NCI-H2196 (cell line): ENCODE data around the gene SARDH.
"Not testable (repeated sequence)": the region's sequence is repeated elsewhere in the genome, so short reads cannot be mapped to it uniquely, and the experiment has no call there.

ENCODE experiments used
- DNase-seq: peaks from one replicate; lab custom pipeline; 2025; ENCODE audit not compliant: unreplicated experiment; lab: John Stamatoyannopoulos, UW

Gene SARDH

DNA sequence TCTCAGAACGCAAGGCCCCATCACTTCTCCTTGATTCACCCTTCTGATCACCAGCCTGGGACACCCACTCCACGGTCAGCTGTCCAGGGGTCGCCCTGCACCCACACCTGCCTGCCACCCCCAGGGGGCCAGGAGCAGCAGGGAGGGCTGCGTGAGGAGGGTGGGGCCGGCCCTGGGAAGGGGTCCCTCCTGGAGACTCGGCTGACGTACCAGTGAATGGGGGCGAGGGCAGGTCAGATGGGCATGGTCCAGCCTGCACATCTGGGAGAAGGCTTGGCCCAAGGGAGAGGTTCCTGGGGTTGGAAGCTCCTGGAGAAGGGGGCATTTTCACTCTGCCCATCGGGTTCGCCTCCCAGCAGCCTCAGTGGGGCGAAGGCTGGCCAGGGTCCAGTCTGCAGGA lies 21.8 kb upstream of the SARDH start:
- DNase-seq: no peak

DNA sequence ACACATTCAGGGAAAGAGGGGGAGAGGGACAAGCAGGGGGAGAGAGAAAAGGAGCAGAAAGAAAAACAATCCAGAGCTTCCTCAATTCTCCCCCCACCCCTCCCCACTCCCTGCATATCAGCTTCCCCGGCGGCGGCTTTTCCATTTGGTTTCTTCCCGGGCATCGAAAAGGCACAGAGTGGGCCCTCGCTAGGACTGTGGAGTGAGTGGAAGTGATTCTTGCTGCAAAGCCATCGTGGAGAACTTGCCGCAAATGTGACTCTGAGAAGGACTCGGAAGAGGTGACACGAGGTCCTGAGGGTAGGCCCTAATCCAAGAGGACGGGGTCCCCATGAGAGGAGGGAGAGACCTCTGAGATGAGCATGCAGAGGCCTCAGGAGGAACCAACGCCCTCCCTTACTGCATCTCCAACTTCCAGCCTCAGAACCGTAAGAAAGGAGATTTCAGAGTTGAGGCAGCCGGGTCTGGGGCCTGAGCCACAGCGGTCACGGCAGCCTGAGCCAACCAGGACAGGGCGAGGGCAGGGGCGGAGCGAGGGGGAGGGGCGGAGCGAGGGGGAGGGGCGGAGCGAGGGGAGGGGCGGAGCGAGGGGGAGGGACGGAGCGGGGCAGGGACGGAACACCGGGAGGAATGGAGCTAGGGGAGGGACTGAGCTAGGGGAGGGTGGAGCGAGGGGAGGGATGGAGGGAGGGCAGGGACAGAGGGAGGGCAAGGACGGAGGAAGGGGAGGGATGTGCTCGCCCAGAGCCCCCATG lies 21.2 kb upstream of the SARDH start:
- no peak for DNase-seq

DNA sequence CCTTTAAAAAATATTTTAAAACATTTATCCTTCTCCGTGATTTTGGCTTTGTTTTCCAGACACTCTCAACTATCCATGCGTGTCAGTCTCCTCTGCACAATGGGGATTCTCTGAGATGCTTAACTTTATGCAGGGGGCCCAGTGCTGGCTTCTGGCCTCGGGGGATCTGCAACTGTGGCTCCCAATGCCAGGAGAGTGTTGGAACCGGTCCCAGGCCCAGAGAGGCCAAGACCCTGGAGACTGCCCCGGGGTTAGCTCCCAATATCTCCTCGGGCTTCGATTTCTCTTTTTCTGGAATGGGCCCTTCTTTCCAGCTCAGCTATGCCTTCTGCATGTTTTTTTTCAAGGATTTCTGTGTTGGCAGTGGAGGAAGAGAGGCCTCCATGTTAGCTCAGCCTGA lies 20.1 kb upstream of the SARDH start:
- no peak for DNase-seq

DNA sequence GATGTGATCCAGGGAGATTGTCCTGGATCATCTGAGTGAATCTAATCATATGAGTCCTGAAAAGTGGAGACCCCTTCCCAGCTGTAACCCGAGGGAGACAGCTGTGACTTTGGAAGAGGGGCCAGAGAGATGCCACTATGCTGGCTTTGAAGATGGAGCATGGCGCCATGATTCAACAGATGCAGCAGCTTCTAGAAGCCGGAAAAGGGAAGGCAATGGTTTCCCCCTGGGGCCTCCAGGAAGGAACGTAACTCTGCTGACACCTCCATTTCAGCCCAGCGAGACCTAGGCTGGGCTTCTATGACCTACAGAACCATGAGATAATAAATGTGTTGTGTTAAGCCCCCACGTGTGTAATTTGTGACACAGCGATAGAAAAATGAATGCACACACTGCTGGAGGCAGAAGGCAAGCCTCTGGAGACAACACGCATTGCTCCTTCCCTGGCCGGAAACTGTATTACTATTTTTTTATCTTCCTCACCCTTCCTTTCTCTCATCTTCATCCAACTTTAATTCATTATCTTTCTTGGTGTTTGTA lies 16.6 kb upstream of the SARDH start:
- no peak for DNase-seq

DNA sequence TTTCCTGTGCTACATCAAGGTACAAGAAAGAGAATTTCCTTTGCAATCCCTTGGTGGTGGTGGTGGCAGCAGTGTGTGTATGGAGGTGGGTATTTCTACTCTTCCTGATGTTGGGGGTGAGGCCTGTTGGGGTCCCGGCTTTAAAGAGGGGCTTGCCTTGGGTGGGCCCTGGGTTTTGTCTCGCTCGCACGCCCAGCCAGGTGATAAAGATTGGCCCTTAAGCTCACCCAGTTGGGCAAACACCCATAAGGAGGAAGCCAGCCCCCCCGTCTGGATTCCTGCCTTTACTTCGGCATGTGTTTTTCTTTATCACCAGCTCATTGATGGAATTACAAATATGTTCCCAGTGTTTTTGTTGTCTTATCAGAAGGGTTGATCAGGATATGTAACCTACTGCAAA lies 16.0 kb upstream of the SARDH start:
- no peak for DNase-seq

DNA sequence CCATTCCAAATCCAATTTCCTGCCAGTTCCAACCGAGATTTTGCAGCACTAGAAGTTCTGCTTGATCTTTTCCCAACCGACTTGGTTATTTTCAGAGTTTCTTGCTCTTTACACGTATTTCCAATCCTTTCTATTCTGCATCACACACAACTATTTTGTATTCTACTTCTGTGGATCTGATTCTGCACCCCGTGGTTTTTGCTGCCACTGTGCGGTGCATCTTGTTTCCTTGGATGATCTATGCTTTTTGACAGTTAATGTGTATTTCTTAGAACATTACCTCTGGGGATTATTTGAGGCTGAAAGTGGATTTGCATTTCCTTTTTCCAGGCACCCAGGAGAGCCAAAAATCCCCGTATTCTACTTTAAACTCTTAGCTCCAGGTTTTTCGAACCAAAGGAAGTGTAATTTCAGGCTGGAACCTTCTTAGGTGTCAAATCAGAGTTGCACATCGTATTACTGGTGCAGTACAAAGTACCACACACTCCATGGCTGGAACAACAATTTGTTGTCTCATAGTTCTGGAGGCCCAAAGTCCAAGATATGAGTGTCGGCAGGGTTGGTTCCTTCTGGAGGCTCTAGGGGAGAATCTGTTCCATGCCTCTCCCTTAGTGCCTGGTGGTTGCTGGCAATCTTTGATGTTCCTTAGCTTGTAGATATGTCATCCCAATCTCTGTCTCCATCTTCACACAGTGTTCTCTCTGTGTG lies 14.7 kb upstream of the SARDH start:
- DNase-seq: no peak

DNA sequence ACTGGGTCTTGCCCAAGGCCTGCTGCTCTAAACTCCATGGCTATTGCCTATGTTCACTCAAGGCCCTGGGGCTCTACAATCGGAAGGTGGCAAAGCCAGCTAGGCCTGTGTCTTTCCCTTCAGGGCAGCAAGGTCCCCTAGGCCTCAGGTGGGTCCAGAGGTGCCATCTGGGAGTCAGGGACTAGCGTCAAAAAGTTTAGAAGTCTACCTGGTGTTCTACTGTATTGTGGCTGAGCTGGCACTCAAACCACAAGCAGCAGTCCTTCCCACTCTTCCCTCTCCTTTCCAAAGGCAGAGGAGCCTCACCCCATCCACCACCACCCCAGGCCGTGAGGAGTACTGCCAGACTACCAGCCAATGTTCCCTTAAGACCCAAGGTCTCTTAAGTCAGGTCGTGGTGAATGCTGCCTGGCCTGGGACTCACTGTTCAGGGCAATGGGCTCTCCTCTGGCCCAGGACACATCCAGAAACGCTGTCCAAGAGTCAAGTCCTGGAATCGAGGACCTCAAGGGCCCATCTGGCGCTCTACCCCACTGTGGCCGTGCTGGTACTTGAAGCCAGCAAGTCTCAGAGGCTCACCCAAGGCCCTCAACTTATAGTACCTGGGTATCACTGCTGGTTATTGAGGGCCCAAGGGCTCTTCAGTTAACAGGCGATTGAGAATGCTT lies 13.0 kb upstream of the SARDH start:
- no peak for DNase-seq

DNA sequence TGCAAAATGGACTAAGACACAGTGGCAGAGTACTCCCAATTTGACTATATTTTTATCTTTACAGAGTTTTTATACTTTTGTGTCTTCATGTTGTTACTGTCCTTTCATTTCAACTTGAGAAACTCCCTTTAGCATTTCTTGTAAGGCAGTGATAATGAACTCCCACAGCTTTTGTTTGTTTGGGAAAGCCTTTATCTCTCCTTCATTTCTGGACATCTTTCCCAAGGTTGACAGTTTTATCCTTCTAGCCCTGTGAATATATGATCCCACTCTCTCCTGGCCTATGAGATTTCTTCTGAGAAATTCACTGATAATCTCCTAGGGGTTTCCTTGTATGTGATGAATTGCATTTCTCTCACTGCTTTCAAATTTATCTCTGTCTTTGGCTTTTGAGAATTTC lies 9.2 kb upstream of the SARDH start:
- DNase-seq: no peak

DNA sequence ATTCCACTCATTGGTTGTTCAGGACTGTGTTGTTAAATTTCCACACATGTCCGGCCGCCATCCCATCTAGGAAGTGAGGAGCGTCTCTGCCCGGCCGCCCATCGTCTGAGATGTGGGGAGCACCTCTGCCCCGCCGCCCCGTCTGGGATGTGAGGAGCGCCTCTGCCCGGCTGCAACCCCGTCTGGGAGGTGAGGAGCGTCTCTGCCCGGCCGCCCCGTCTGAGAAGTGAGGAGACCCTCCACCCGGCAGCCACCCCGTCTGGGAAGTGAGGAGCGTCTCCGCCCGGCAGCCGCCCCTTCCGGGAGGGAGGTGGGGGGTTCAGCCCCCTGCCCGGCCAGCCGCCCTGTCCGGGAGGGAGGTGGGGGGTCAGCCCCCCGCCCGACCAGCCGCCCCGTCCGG lies 6.4 kb upstream of the SARDH start:
- DNase-seq: not testable (repeated sequence)

DNA sequence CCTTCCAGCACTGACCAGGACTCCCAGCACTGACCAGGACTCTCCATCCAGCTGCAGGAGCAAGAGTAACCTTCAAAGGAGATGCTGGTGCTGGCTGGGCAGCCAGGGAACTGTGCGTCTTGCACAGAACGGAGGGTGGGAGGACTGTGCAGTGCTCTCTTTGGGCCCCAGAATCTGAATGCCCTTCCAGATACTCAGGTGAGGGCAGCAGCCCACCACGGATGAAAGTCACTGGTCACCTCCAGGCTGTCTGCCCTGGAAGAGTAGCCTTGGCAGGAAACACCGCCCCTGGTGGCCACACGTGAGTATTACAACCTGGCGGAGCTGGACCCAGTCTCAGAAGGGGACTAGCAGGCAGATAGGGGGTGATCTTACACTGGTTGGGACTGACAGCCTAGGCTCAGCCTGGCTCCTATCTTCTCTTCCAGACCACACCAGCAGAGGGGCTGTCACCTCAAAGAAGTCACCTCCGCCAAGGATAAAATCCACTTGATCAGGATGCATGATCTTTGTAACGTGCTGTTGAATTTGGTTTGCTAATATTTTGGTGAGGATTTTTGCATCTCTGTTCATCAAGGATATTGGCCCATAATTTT lies 4.8 kb upstream of the SARDH start:
- DNase-seq: peak; percentile 74

DNA sequence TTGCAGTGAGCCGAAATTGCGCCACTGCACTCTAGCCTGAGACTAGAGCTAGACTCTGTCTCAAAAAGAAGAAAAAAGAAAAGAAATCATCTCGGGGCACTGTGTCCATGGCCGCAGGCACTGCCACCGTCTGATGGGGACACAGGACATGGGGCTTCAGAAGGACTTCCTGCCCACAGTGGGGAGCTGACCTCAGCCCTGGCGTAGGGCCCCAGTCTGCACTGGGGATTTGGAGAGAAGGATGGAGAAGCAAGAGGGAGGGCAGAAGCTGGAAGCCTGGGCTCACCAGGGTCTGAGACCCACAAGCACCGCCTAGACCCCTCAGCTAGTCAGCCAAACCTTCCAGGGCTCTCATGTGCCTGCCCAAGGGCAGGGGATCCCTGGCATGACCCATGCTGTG lies 4.1 kb upstream of the SARDH start:
- DNase-seq: no peak

DNA sequence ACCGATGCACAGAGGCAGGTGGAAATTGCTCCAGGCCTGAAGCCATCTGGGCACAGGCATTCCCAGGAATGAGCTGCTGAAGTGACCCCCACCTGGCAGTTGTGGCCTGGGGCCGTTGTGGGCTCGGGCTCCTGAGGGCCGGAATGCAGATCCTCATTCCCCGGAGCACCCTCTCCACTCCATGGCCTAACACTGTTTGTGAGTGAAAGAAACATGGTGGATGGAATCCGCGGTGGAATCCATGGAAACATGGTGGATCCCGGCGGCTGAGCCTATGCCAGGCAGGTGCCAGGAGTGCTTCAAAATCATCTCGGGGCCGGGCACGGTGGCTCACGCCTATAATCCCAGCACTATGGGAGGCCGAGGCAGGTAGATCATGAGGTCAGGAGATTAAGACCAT lies 3.6 kb upstream of the SARDH start:
- no peak for DNase-seq

DNA sequence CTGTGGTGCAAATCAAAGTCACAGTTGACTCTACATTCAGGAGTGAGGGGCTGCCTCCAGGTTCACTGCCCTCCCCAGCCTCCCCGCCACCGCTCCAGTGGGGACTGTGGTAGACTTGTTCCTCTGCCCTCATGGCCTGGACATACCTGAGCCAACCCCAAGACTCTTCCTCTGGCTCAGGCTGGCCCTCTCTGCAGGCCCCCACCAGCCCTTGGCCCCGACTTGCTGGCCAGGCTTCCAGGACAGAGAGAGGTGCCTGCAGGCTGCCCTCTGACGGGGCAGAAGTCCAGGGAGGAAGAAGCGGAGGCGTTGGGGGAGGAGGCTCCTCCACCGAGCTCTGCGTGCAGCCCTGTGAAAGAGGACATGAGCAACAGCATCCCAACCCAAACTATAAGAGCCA lies 2.8 kb upstream of the SARDH start:
- DNase-seq: no peak

DNA sequence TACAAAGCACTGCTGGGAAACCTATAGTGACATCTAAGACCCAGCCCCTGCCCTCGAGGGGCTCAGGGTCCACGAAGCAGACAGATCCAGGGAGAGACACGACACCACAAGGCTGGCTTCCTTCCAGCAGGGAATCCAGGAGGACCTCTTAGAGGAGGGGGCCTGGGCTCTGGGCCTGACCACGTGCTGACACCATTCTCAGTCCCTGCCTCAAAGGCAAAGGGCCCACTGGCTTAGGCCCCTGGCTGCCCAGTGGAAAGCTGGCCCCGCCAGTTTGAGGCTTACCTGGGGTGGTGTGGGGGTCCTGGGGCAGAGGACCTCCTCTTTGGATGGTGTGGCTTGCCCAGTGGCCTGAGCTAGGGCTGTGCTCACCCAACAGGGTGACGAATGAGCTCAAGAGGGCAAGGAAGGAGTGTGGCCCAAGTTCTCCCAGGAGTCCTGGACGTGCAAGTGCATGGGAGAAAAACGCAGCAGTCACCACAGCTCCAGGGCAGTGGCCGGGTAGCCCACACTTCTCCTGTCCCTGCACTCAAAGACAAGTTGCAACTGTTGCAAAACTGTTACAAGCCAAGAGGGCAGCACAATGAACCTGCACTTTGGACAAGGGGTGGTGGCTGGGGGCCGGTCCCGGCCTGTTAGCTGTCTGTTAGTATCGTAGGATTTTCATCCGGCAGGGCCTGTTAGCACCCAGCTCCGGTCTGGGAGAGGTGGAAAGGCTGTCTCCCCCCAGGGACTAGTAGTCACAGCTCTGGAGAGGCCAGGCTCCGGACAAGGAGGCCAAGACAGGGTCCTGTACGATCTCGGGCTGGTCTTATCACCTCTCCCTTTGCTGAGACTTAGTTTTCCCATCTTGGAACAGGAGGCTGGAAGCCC lies 1.5 kb upstream of the SARDH start:
- no peak for DNase-seq

DNA sequence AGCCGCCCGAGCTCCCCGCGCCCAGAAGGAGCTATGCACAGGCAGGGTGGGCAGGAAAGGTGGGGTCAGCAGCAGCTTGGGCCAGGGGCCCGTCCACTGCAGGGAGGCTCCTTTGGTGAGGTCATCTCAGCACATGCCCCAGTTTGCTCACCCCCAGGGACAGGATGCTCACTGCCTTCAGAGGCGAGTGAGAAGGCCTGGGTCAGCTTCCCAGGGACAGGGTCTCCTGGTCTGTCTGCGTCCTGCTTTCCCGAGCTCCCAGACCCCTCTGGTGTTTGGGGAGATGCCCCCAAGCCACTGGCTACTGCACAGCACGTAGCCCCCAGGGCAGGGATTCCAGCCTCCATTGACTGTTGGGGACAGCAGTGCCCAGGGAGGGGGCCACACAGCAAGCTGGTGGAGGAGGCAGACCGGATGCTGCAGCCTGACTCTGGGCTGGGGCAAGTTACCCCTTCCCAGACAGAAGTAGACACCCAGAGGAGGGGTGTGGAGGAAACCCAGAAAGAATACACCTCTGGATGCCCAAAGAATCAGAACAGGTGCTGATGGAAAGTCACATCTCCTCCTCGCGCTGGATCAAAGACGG lies 581 bp upstream of the SARDH start:
- DNase-seq: no peak

DNA sequence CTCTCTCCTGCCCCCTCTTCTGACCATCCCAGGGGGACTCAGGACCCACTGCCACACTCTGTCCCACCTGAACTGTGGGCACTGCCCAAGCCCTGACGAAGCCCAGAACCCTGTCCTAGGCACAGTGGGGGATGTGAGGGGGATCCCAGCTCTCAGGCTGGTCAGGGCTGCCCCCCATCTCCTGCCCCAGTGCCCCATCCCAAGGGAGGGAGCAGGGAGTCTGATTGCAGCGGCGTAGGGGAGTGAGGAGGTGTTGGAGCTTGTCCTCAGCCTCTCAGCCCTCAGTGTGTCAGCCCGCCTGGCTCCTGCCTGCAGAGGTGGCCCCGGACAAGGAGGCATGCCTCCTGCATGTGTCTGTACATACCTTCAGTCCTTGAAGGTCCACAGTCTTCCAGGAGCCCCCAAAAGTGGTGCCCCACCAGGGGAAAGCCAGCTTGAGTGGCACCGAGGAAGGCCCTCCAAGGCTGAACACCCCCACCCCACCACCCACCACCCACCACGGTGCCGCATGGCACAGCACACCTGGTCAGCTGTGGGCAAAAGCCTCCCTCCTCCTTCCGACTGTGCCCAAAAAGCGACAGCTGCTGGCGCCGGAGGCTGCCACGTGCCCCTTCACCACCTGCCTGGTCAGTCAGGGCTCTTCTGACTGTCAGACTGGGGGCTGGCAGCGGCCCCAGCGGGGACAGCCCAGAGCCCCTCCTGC lies 930 bp downstream of the SARDH start:
- peak; percentile 67 for DNase-seq

DNA sequence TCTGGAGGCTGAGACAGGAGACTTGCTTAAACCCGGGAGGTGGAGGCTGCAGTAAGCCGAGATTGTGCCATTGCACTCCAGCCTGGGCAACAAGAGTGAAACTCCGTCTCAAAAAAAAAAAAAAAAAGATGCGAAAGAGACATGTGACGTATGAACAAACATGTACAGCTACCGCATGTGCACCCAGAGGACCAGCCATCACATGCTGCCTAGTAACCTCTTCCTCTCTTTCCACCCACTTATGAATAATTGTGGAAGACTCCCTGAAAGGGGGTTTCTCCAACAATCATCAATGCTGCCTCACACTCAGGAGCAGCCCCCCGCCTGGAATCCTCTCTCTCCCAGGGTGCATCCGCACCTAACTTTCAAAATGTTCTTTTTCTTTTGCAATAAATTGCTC lies 2.2 kb downstream of the SARDH start:
- no peak for DNase-seq

DNA sequence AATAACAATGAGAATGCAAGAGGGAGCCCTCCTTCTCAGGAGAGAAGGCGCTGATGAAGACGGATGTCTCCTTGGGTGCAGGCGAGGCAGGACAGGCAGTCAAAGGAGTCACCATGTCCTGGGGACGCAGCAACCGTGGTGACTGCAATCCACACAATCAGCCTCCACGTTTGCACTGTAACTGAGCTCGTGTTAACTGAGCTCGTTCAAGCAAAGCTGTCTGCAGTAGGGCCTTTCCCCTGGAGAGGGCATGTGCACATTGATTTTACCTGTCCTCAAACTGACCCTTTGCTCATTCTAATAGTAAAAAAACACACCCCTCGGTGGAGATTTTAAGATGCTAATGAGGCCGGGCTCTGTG lies 2.8 kb downstream of the SARDH start:
- DNase-seq: peak; percentile 30

DNA sequence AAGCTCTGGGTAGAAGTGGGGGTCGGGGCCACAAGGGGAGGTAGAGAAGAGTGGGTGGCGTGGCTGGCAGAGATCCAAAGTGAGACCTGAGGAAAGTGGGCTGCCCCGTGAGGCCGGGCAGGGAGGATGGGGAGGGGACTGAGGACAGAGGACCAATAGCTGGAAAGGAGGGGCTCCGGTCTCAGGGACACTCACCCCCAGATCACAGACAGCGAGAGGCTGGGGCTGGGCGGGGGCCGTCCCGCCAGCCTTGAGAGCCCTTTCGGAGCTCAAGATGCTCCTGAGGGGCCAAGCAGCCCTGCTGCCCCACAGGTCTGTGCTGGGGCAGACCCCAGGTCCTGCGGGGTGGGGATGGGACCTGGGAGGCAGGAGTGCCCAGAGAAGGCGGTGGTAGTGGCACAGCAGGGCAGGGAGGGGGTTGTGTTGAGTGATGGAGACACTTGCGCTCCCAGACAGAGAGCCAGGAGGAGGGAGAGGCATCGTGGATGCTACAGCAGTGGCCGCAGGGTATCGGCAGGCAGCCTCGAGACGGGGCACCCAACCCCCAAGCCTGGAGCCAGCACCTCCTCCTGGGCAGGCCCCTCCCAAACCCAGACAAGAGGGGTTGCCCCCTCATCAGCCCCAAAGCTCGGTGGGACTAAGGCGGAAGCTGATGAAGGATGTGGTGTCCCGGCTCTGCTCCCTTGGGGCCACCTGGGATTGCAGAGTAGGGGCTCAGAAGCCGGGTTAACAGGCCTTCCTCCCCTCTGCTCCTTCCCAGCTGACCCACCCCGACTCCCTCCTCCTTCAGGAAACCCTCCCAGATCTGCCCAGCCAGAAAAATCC lies 3.4 kb downstream of the SARDH start:
- no peak for DNase-seq
